ENCODE results near the gene KCNH3. TPM values are rescaled to one million over a fixed set of nuclear protein-coding genes. Genes with fewer than 3 reads are reported as not detected.

The KCNH3 gene
- total and polyA plus RNA-seq, 2 of the 13 experiments (the other 11 are each of a cell fraction or from before 2014, with no cell fraction given) = 0.01 to 0.07 TPM

GRCh38 chr12:49550693-49551252 lies 11.9 kb downstream of the KCNH3 start (continued):
- TF ChIP-seq GRHL1 (CRISPR knock-in tag; conservative IDR thresholded peaks at IDR 0.05) (no peak), ARNTL (CRISPR knock-in tag; IDR thresholded peaks at IDR 0.05) (no peak), ZC3H4 (CRISPR knock-in tag; IDR thresholded peaks at IDR 0.05; ENCODE audit: borderline replicate concordance) (no peak), ZNF207 (IDR thresholded peaks at IDR 0.05; ENCODE audit: borderline replicate concordance) (no peak), ZNF629 (CRISPR knock-in tag; conservative IDR thresholded peaks at IDR 0.05) (no peak), RXRA (CRISPR knock-in tag; IDR thresholded peaks at IDR 0.05) (peak; percentile 30; the same call in 1 of the 2 replicates), E2F5 (CRISPR knock-in tag; conservative IDR thresholded peaks at IDR 0.05) (no peak), KLF9 (CRISPR knock-in tag; IDR thresholded peaks at IDR 0.05; ENCODE audit: low read depth) (no peak), HDAC1 (CRISPR knock-in tag; IDR thresholded peaks at IDR 0.05) (0 out of 2 replicates have a peak, but pooled peaks have one; percentile 21), GMEB2 (CRISPR knock-in tag; IDR thresholded peaks at IDR 0.05; ENCODE audit: low read depth) (no peak), NR2F6 (IDR thresholded peaks at IDR 0.05) (no peak), NR2F6 (CRISPR knock-in tag; IDR thresholded peaks at IDR 0.05) (peak; percentile 29; the same call in 1 of the 2 replicates), ZNF674 (CRISPR knock-in tag; IDR thresholded peaks at IDR 0.05; ENCODE audit: low read depth) (no peak), PRDM10 (CRISPR knock-in tag; IDR thresholded peaks at IDR 0.05; ENCODE audit: low read depth) (0 out of 2 replicates have a peak, but pooled peaks have one; percentile 23), TCF7 (IDR thresholded peaks at IDR 0.05; ENCODE audit: low read depth) (no peak), TRIM24 (CRISPR knock-in tag; IDR thresholded peaks at IDR 0.05) (no peak), ZNF768 (CRISPR knock-in tag; IDR thresholded peaks at IDR 0.05) (0 out of 2 replicates have a peak, but pooled peaks have one; percentile 23), THRA (CRISPR knock-in tag; IDR thresholded peaks at IDR 0.05; ENCODE audit: borderline replicate concordance) (peak; percentile 53; the same call in 1 of the 2 replicates), SOX6 (IDR thresholded peaks at IDR 0.05) (no peak), SOX6 (CRISPR knock-in tag; IDR thresholded peaks at IDR 0.05) (peak; percentile 84)
- TF ChIP-seq, protein P1, sequence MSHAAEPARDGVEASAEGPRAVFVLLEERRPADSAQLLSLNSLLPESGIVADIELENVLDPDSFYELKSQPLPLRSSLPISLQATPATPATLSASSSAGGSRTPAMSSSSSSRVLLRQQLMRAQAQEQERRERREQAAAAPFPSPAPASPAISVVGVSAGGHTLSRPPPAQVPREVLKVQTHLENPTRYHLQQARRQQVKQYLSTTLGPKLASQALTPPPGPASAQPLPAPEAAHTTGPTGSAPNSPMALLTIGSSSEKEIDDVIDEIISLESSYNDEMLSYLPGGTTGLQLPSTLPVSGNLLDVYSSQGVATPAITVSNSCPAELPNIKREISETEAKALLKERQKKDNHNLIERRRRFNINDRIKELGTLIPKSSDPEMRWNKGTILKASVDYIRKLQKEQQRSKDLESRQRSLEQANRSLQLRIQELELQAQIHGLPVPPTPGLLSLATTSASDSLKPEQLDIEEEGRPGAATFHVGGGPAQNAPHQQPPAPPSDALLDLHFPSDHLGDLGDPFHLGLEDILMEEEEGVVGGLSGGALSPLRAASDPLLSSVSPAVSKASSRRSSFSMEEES (CRISPR knock-in tag; IDR thresholded peaks at IDR 0.05) = 0 out of 2 replicates have a peak, but pooled peaks have one; percentile 11

Measured in HepG2 (cell line).